PC-9 (cell line): Measurements from ENCODE around the gene NF1. TPM values are rescaled to one million over a fixed set of nuclear protein-coding genes. Genes with fewer than 3 reads are reported as not detected.
A peak's percentile ranks its signal among the peaks of the same experiment; 100 is the strongest.

Experiments
- BruUV-seq: library from RNA; stranded (reverse); fragments of 400-500 nt; replicated peaks from 2 replicates; lab custom pipeline; 2021; lab: Mats Ljungman, UMichigan
- CTCF ChIA-PET: fragments of 300-600 bp; sonication (Branson Sonifier 250); formaldehyde crosslinking; loops from one replicate; lab custom pipeline; 2022; ENCODE audit warnings: antibody characterized with exemption; lab: Charles Lee
- POLR2A ChIA-PET: fragments of 300-600 bp; sonication (Branson Sonifier 250); formaldehyde crosslinking; loops from one replicate; lab custom pipeline; 2022; ENCODE audit warnings: antibody characterized with exemption; ENCODE audit not compliant: unreplicated experiment; lab: Charles Lee
- DNase-seq, 2 experiments: peaks; one replicate each; pipeline versions ENCODE4 v3.0.0 to v3.0.0-alpha.2; 2015 to 2022; ENCODE audit warnings: mixed read lengths in 1 of 2
- H2AFZ ChIP-seq: fragments of 200-600 bp; sonication (generic); 2 replicates; pipeline ENCODE4 v1.8.1; 2017; ENCODE audit warnings: antibody characterized with exemption
- H3F3A ChIP-seq: fragments of 200-600 bp; sonication (generic); 2 replicates; pipeline ENCODE4 v1.8.1; 2017; ENCODE audit warnings: antibody characterized with exemption, mild to moderate bottlenecking, low read depth; ENCODE audit not compliant: insufficient read depth
- H3K27ac ChIP-seq: fragments of 200-600 bp; sonication (generic); 2 replicates; pipeline ENCODE4 v1.6.1; 2016; ENCODE audit warnings: mixed run types
- H3K27me3 ChIP-seq: fragments of 200-600 bp; sonication (generic); 2 replicates; pipeline ENCODE4 v1.6.1; 2016; ENCODE audit warnings: low read depth, mixed run types; ENCODE audit not compliant: insufficient read depth
- H3K36me3 ChIP-seq: fragments of 200-600 bp; sonication (generic); 2 replicates; pipeline ENCODE4 v1.6.1; 2016; ENCODE audit warnings: low read depth, mixed run types
- H3K4me1 ChIP-seq: fragments of 200-600 bp; sonication (generic); replicated peaks from 2 replicates; pipeline ENCODE4 v1.6.1; 2016; ENCODE audit warnings: mixed run types; ENCODE audit not compliant: insufficient read depth
- H3K4me2 ChIP-seq: fragments of 200-600 bp; sonication (generic); 2 replicates; pipeline ENCODE4 v1.6.1; 2017; ENCODE audit warnings: mixed run types
- H3K4me3 ChIP-seq: fragments of 200-600 bp; sonication (generic); 2 replicates; pipeline ENCODE4 v1.6.1; 2016; ENCODE audit warnings: mixed run types
- H3K79me2 ChIP-seq: fragments of 200-600 bp; sonication (generic); 2 replicates; pipeline ENCODE4 v1.6.1; 2017; ENCODE audit warnings: low read depth, mixed run types
- H3K9me2 ChIP-seq: fragments of 200-600 bp; sonication (generic); 2 replicates; pipeline ENCODE4 v1.8.1; 2017; ENCODE audit warnings: mild to moderate bottlenecking; ENCODE audit not compliant: insufficient read depth
- H3K9me3 ChIP-seq: fragments of 200-600 bp; sonication (generic); 2 replicates; pipeline ENCODE4 v1.8.1; 2016; ENCODE audit warnings: low read depth; ENCODE audit not compliant: insufficient read depth
- H4K20me1 ChIP-seq: fragments of 200-600 bp; sonication (generic); 2 replicates; pipeline ENCODE4 v1.8.1; 2017; ENCODE audit not compliant: insufficient read depth
- EZH2 ChIP-seq: fragments of 200-600 bp; sonication (generic); IDR thresholded peaks from 2 replicates; pipeline ENCODE4 v1.8.0; 2017; ENCODE audit warnings: antibody characterized with exemption, low read depth
- intact Hi-C: fragments of 100-400 bp; cut with micrococcal nuclease; formaldehyde crosslinking; loops from one replicate; pipeline ENCODE4 v1.10.0; 2022; ENCODE audit not compliant: unreplicated experiment
- total RNA-seq: library from RNA; stranded (reverse); gene quantifications from 2 replicates; pipeline ENCODE4 v1.2.3, GENCODE V29; 2021
- TF ChIP-seq, protein P1 (sequence below): fragments of 200-600 bp; sonication (generic); conservative IDR thresholded peaks from 2 replicates; pipeline ENCODE4 v1.6.1; 2017; ENCODE audit warnings: mixed run types, antibody characterized with exemption, mild to moderate bottlenecking, moderate library complexity

NF1 gene
- total RNA-seq, 1 experiment from 2014 or later = 61.0 TPM

- no TSS peak for BruUV-seq
- POLR2A ChIA-PET = no interaction called here
- Histone ChIP-seq H3K9me2 (no peaks in the 10 kb centered on the region), H3K27ac (peak overlapping the region; percentile 79), H3K4me3 (no peak overlapping the region), H3K27me3 (no peaks in the 10 kb centered on the region), H3K79me2 (no peaks in the 10 kb centered on the region), H3F3A (peaks cover 27% of the 10 kb centered on the region), H3K4me1 (peaks cover 23% of the 10 kb centered on the region), H3K4me2 (no peak overlapping the region), H2AFZ (no peak overlapping the region), H3K36me3 (no peaks in the 10 kb centered on the region), H4K20me1 (no peaks in the 10 kb centered on the region), H3K9me3 (no peaks in the 10 kb centered on the region)
- intact Hi-C loops = no loop called here
- CTCF ChIA-PET = no interaction called here
- TF ChIP-seq, protein P1, sequence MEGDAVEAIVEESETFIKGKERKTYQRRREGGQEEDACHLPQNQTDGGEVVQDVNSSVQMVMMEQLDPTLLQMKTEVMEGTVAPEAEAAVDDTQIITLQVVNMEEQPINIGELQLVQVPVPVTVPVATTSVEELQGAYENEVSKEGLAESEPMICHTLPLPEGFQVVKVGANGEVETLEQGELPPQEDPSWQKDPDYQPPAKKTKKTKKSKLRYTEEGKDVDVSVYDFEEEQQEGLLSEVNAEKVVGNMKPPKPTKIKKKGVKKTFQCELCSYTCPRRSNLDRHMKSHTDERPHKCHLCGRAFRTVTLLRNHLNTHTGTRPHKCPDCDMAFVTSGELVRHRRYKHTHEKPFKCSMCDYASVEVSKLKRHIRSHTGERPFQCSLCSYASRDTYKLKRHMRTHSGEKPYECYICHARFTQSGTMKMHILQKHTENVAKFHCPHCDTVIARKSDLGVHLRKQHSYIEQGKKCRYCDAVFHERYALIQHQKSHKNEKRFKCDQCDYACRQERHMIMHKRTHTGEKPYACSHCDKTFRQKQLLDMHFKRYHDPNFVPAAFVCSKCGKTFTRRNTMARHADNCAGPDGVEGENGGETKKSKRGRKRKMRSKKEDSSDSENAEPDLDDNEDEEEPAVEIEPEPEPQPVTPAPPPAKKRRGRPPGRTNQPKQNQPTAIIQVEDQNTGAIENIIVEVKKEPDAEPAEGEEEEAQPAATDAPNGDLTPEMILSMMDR = no peak
- TF ChIP-seq EZH2 = no peak
- DNase-seq = no peak
These were observed 220.0 kb downstream of the NF1 start for GRCh38 chr17:31314782-31315100.

DNA sequence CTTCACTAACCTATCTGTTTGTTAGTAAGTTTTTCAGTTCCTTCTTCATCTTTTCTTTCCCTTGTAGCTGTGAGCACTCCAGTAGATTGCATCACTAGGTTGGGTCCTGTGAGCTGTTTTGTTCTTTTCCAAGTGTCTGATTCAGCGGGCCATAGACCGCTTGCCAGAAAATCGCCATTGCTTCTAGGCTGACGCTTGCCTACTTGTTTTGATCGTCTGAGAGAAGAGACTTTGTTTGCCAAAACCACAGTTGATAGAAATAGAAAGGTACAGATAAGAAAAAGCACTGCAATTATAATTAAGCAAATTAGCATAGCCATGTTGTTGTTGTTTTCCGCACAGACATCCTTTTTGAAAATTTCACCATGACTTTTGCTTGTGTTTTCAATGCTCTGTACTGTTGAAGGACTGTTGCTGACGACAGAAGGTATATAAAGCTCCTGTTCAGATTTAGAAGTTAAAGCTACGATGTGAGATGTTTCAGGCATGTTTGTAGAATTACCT lies 223.6 kb downstream of the NF1 start:
- Histone ChIP-seq H3K4me1 (peaks cover 15% of the 10 kb centered on the region), H3K9me2 (no peaks in the 10 kb centered on the region), H2AFZ (no peak overlapping the region), H3K4me2 (no peak overlapping the region), H3K27ac (no peak overlapping the region), H3K36me3 (no peaks in the 10 kb centered on the region), H3K79me2 (no peaks in the 10 kb centered on the region), H3K9me3 (no peaks in the 10 kb centered on the region), H3K27me3 (no peaks in the 10 kb centered on the region), H4K20me1 (no peaks in the 10 kb centered on the region), H3F3A (peaks cover 19% of the 10 kb centered on the region), H3K4me3 (no peak overlapping the region)
- ChIA-PET CTCF (no interaction called here), POLR2A (interaction anchor here (0.5 kb wide), 1 partner anchor 49 kb away, joined by 3 read pairs; no protein-coding TSS in a partner anchor)
- TF ChIP-seq EZH2 = no peak
- TF ChIP-seq, protein P1 = no peak
- no TSS peak for BruUV-seq
- no peak for DNase-seq
- intact Hi-C loops = no loop called here

- Histone ChIP-seq H2AFZ (no peak overlapping the region), H3K9me2 (no peaks in the 10 kb centered on the region), H4K20me1 (no peaks in the 10 kb centered on the region), H3K36me3 (no peaks in the 10 kb centered on the region), H3K27me3 (no peaks in the 10 kb centered on the region), H3K4me2 (no peak overlapping the region), H3K4me3 (no peak overlapping the region), H3K4me1 (peaks cover 8% of the 10 kb centered on the region), H3K9me3 (no peaks in the 10 kb centered on the region), H3F3A (peaks cover 12% of the 10 kb centered on the region), H3K79me2 (no peaks in the 10 kb centered on the region), H3K27ac (no peak overlapping the region)
- no peak for DNase-seq
- ChIA-PET POLR2A (interaction anchor here (0.8 kb wide), 1 partner anchor 546 kb away, joined by 26 read pairs; no protein-coding TSS in a partner anchor), CTCF (no interaction called here)
- BruUV-seq = no TSS peak
- TF ChIP-seq, protein P1 = no peak
- no peak for TF ChIP-seq EZH2
- intact Hi-C loops = no loop called here
These were observed 224.3 kb downstream of the NF1 start for GRCh38 chr17:31318851-31319661.
